Fibroblast of mammary gland (primary cell): ENCODE data around the gene STIL.
A peak's percentile ranks its signal among the peaks of the same experiment; 100 is the strongest.

Experiments
- DNase-seq: peaks from one replicate; pipeline ENCODE4 v3.0.0-alpha.2; 2010; ENCODE audit warnings: low read depth
- H3K4me3 ChIP-seq: 2 replicates; pipeline ENCODE4 v1.5.1; 2011; ENCODE audit warnings: low read depth, mild to moderate bottlenecking, low read length, moderate library complexity; ENCODE audit not compliant: control insufficient read depth
- TF ChIP-seq, protein P1 (sequence below): conservative IDR thresholded peaks from 2 replicates; pipeline ENCODE4 v1.5.1; 2011; ENCODE audit warnings: low read depth, low read length, inconsistent platforms; ENCODE audit not compliant: control insufficient read depth, insufficient read depth

STIL gene

GRCh38 chr1:47212636-47213229 lies 101.2 kb downstream of the STIL start:
- TF ChIP-seq, protein P1, sequence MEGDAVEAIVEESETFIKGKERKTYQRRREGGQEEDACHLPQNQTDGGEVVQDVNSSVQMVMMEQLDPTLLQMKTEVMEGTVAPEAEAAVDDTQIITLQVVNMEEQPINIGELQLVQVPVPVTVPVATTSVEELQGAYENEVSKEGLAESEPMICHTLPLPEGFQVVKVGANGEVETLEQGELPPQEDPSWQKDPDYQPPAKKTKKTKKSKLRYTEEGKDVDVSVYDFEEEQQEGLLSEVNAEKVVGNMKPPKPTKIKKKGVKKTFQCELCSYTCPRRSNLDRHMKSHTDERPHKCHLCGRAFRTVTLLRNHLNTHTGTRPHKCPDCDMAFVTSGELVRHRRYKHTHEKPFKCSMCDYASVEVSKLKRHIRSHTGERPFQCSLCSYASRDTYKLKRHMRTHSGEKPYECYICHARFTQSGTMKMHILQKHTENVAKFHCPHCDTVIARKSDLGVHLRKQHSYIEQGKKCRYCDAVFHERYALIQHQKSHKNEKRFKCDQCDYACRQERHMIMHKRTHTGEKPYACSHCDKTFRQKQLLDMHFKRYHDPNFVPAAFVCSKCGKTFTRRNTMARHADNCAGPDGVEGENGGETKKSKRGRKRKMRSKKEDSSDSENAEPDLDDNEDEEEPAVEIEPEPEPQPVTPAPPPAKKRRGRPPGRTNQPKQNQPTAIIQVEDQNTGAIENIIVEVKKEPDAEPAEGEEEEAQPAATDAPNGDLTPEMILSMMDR, result no peak
- DNase-seq, result no peak
- H3K4me3 ChIP-seq, result no peak overlapping the region

DNA sequence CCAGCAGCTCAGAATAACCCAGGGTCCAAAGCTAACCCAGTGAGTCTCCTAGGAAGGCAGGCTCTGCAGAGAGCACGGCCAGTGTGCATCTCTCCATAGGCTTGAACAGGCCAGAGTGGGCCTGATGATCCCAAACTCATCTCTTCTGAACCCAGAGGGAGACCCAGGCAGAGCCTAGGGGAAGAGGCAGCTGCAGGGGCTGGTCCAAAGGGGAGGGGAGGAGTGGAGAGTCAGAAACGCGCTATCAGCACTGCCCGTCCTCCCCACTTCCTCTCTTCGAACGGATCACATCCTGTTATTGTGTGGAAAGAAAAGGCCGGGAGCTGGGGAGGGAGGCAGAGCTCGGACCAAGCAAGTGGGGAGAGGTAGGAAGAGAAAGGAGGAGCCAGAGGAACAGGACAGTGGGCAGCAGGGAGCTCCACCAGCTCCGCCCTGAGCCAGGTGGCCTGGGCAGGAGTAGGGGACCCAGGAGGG lies 102.1 kb downstream of the STIL start:
- no peak for DNase-seq
- no peak overlapping the region for H3K4me3 ChIP-seq
- TF ChIP-seq, protein P1, result no peak

DNA sequence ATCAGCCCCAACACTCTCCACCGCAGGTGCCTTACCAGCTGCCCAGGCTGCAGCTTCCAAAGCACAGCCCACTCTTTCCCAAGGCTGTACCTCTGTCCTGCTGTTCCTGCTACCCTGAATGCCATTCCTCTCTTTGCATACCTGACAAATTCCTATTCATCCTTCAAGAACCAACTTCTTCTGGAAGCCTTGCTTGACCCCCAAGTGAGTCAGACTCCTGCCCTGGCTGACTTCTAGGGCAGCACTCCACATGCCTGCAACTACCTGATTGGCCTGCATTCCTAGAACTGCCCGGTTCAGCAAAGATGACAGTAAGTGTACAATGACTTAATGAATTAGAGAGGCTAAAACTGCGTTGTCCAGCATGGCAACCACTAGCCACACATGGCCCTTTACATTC lies 103.3 kb downstream of the STIL start:
- no peak overlapping the region for H3K4me3 ChIP-seq
- TF ChIP-seq, protein P1, result no peak
- DNase-seq, result no peak

- no peak overlapping the region for H3K4me3 ChIP-seq
- TF ChIP-seq, protein P1, result no peak
- no peak for DNase-seq
Measured at GRCh38 chr1:47209725-47210325, 104.1 kb downstream of the STIL start.

- H3K4me3 ChIP-seq, result no peak overlapping the region
- TF ChIP-seq, protein P1, result no peak
- no peak for DNase-seq
Measured at GRCh38 chr1:47209091-47209490, 104.9 kb downstream of the STIL start.

GRCh38 chr1:47208374-47208850 lies 105.5 kb downstream of the STIL start:
- TF ChIP-seq, protein P1, result no peak
- peak; percentile 43 for DNase-seq
- no peak overlapping the region for H3K4me3 ChIP-seq

DNA sequence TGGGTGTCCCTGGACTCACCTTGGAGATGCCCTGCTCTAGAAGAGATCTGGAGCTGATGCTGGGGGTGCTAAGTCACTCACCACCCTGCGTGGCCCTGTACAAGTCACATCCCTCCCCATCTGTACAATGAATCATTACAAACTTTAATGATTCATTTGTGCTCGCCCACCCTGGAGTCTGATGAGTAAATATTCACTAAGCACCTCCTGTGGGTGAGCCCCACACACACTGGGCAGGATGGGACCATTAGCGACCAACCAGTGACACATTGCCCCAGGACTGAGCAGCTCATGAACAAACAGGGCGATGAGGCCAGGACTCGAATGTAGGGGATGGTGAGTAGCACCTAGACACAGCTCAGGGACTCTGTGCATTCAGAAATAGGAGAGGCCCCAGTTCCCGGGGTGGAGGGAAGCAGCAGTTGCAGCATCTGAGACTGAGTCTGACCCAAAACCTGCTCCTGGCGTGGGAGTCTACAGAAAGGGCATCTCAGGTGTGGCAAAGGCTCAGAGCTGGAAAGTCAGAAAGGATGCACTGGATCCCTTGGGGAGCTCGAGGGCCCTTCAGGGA lies 106.1 kb downstream of the STIL start:
- DNase-seq, result peak; percentile 55
- H3K4me3 ChIP-seq, result no peak overlapping the region
- TF ChIP-seq, protein P1, result no peak
